ENCODE measurements around the gene ACKR3. TPM values are rescaled to one million over a fixed set of nuclear protein-coding genes. Genes with fewer than 3 reads are reported as not detected.

ACKR3 gene
- total RNA-seq, 1 experiment from 2014 or later: 19.6 TPM

DNA sequence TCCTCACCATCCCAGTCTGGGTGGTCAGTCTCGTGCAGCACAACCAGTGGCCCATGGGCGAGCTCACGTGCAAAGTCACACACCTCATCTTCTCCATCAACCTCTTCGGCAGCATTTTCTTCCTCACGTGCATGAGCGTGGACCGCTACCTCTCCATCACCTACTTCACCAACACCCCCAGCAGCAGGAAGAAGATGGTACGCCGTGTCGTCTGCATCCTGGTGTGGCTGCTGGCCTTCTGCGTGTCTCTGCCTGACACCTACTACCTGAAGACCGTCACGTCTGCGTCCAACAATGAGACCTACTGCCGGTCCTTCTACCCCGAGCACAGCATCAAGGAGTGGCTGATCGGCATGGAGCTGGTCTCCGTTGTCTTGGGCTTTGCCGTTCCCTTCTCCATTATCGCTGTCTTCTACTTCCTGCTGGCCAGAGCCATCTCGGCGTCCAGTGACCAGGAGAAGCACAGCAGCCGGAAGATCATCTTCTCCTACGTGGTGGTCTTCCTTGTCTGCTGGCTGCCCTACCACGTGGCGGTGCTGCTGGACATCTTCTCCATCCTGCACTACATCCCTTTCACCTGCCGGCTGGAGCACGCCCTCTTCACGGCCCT is 11.2 kb downstream of the ACKR3 start:
- TF ChIP-seq EZH2 (IDR thresholded peaks at IDR 0.05; ENCODE audit: low read depth): no peak
- TF ChIP-seq, protein P1, sequence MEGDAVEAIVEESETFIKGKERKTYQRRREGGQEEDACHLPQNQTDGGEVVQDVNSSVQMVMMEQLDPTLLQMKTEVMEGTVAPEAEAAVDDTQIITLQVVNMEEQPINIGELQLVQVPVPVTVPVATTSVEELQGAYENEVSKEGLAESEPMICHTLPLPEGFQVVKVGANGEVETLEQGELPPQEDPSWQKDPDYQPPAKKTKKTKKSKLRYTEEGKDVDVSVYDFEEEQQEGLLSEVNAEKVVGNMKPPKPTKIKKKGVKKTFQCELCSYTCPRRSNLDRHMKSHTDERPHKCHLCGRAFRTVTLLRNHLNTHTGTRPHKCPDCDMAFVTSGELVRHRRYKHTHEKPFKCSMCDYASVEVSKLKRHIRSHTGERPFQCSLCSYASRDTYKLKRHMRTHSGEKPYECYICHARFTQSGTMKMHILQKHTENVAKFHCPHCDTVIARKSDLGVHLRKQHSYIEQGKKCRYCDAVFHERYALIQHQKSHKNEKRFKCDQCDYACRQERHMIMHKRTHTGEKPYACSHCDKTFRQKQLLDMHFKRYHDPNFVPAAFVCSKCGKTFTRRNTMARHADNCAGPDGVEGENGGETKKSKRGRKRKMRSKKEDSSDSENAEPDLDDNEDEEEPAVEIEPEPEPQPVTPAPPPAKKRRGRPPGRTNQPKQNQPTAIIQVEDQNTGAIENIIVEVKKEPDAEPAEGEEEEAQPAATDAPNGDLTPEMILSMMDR (conservative IDR thresholded peaks at IDR 0.05): no peak
- no peak overlapping the region for H3K4me2 ChIP-seq
- H3K9me2 ChIP-seq (ENCODE audit: insufficient read depth): no peaks in the 10 kb centered on the region
- no peak overlapping the region for H2AFZ ChIP-seq
- no peaks in the 10 kb centered on the region for H3K79me2 ChIP-seq (ENCODE audit: low read depth)
- BruUV-seq (replicated peaks): no TSS peak
- no peaks in the 10 kb centered on the region for H3K4me1 ChIP-seq (replicated peaks; ENCODE audit: insufficient read depth)
- intact Hi-C loops (cut with micrococcal nuclease; ENCODE audit: unreplicated experiment): no loop called here
- H3K27ac ChIP-seq: no peak overlapping the region
- POLR2A ChIA-PET (ENCODE audit: unreplicated experiment): interaction anchor here (0.6 kb wide), 1 partner anchor 10 kb away, joined by 10 read pairs; no protein-coding TSS in a partner anchor
- no peak for DNase-seq
- no peaks in the 10 kb centered on the region for H3F3A ChIP-seq (ENCODE audit: insufficient read depth, low read depth)
- no peaks in the 10 kb centered on the region for H3K36me3 ChIP-seq (ENCODE audit: low read depth)
- no peaks in the 10 kb centered on the region for H3K9me3 ChIP-seq (ENCODE audit: insufficient read depth, low read depth)
- H3K4me3 ChIP-seq: no peak overlapping the region
- H3K27me3 ChIP-seq (ENCODE audit: insufficient read depth, low read depth): peaks cover 60% of the 10 kb centered on the region
- CTCF ChIA-PET: no interaction called here
- no peaks in the 10 kb centered on the region for H4K20me1 ChIP-seq (ENCODE audit: insufficient read depth)

DNA sequence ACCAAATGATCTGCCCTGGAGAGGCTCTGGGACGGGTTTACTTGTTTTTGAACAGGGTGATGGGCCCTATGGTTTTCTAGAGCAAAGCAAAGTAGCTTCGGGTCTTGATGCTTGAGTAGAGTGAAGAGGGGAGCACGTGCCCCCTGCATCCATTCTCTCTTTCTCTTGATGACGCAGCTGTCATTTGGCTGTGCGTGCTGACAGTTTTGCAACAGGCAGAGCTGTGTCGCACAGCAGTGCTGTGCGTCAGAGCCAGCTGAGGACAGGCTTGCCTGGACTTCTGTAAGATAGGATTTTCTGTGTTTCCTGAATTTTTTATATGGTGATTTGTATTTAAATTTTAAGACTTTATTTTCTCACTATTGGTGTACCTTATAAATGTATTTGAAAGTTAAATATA is 11.9 kb downstream of the ACKR3 start:
- CTCF ChIA-PET: no interaction called here
- no peak for TF ChIP-seq EZH2 (IDR thresholded peaks at IDR 0.05; ENCODE audit: low read depth)
- TF ChIP-seq, protein P1 (conservative IDR thresholded peaks at IDR 0.05): no peak
- no peak for DNase-seq
- intact Hi-C loops (cut with micrococcal nuclease; ENCODE audit: unreplicated experiment): no loop called here
- Histone ChIP-seq H3K4me1 (replicated peaks; ENCODE audit: insufficient read depth) (no peaks in the 10 kb centered on the region), H2AFZ (no peak overlapping the region), H3K27ac (no peak overlapping the region), H3K9me3 (ENCODE audit: insufficient read depth, low read depth) (no peaks in the 10 kb centered on the region), H3F3A (ENCODE audit: insufficient read depth, low read depth) (no peaks in the 10 kb centered on the region), H3K27me3 (ENCODE audit: insufficient read depth, low read depth) (peaks cover 56% of the 10 kb centered on the region), H4K20me1 (ENCODE audit: insufficient read depth) (no peaks in the 10 kb centered on the region), H3K36me3 (ENCODE audit: low read depth) (no peaks in the 10 kb centered on the region), H3K9me2 (ENCODE audit: insufficient read depth) (no peaks in the 10 kb centered on the region), H3K79me2 (ENCODE audit: low read depth) (no peaks in the 10 kb centered on the region), H3K4me2 (no peak overlapping the region), H3K4me3 (no peak overlapping the region)
- no TSS peak for BruUV-seq (replicated peaks)
- POLR2A ChIA-PET (ENCODE audit: unreplicated experiment): no interaction called here

DNA sequence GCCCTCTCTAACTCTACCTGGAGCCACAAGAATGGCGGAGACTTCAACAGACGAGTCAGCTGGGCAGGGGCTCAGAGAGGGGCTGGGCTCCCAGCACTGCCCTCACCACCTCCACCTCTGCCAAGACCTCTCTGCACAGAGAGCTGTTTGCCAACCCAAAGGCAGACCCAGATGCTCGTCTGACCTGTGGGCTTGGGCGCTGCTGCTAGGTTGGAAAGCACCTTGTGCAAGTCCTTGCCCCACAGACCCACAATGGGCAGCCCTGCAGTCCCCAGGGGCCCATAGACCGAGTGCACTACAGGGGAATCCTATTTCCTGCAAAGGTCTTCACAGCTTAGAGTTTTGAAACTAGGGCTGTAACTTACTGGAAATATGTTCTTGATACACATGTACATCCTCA is 13.3 kb downstream of the ACKR3 start:
- POLR2A ChIA-PET (ENCODE audit: unreplicated experiment): no interaction called here

More for the DNA sequence above, 13.3 kb downstream of the ACKR3 start:
- Histone ChIP-seq H3K4me1 (replicated peaks; ENCODE audit: insufficient read depth) (no peaks in the 10 kb centered on the region), H3K9me2 (ENCODE audit: insufficient read depth) (no peaks in the 10 kb centered on the region), H3K36me3 (ENCODE audit: low read depth) (no peaks in the 10 kb centered on the region), H3K4me2 (no peak overlapping the region), H3K9me3 (ENCODE audit: insufficient read depth, low read depth) (no peaks in the 10 kb centered on the region), H3K27me3 (ENCODE audit: insufficient read depth, low read depth) (peaks cover 58% of the 10 kb centered on the region), H3K27ac (no peak overlapping the region), H3K4me3 (no peak overlapping the region), H3K79me2 (ENCODE audit: low read depth) (no peaks in the 10 kb centered on the region), H4K20me1 (ENCODE audit: insufficient read depth) (no peaks in the 10 kb centered on the region; the same call in 1 of the 2 replicates), H2AFZ (no peak overlapping the region), H3F3A (ENCODE audit: insufficient read depth, low read depth) (no peaks in the 10 kb centered on the region)
- DNase-seq: no peak
- intact Hi-C loops (cut with micrococcal nuclease; ENCODE audit: unreplicated experiment): no loop called here
- BruUV-seq (replicated peaks): no TSS peak
- TF ChIP-seq, protein P1 (conservative IDR thresholded peaks at IDR 0.05): no peak
- TF ChIP-seq EZH2 (IDR thresholded peaks at IDR 0.05; ENCODE audit: low read depth): no peak
- CTCF ChIA-PET: no interaction called here
